Sigmoid colon (tissue), 7 donors: ENCODE measurements around the gene NXNL2. TPM values are rescaled to one million over a fixed set of nuclear protein-coding genes. Genes with fewer than 3 reads are reported as not detected.

Source experiments
- DNase-seq: peaks from one replicate; pipeline ENCODE4 v3.0.0-alpha.2; 2019
- H3K27ac ChIP-seq, 4 donors: fragments of 200-600 bp; sonication (generic); one replicate each; pipeline ENCODE4 v1.5.1; 2016 to 2019; ENCODE audit warnings: mild to moderate bottlenecking in 1 of 4
- H3K27me3 ChIP-seq, 3 donors: fragments of 200-600 bp; sonication (generic); one replicate each; pipeline ENCODE4 v1.5.1; 2019; ENCODE audit warnings: mild to moderate bottlenecking in 1 of 3
- H3K36me3 ChIP-seq, 4 donors: fragments of 200-600 bp; sonication (generic); one replicate each; pipeline ENCODE4 v1.5.1; 2016 to 2019
- H3K4me1 ChIP-seq, 4 donors: fragments of 200-600 bp; sonication (generic); one replicate each; pipeline ENCODE4 v1.5.1; 2017 to 2019
- H3K4me3 ChIP-seq, 4 donors: fragments of 200-600 bp; sonication (generic); one replicate each; pipeline ENCODE4 v1.5.1; 2017 to 2019; ENCODE audit warnings: mild to moderate bottlenecking in 2 of 4, moderate library complexity in 1 of 4
- H3K9me3 ChIP-seq, 4 donors: fragments of 200-600 bp in 3 of 4; sonication (generic) in 3 of 4; one replicate each; pipeline versions ENCODE4 v1.5.1 to v1.6.1; 2013 to 2019
- EP300 ChIP-seq, 4 donors: sonication (generic); formaldehyde crosslinking; IDR thresholded peaks; one replicate each; pipeline ENCODE4 v1.6.1; 2017; ENCODE audit warnings: antibody characterized with exemption in 4 of 4
- POLR2A ChIP-seq, 2 donors: fragments of 450-650 bp; IDR thresholded peaks; one replicate each; pipeline ENCODE4 v1.6.1; 2016; ENCODE audit warnings: antibody characterized with exemption in 2 of 2, mild to moderate bottlenecking in 2 of 2, moderate library complexity in 2 of 2
- POLR2AphosphoS5 ChIP-seq, 4 donors: sonication (generic); formaldehyde crosslinking; IDR thresholded peaks; one replicate each; pipeline ENCODE4 v1.6.1; 2017; ENCODE audit warnings: antibody characterized with exemption in 4 of 4
- WGBS, 2 donors: extraction: QIAGEN DNeasy Blood & Tissue Kit; methylation state at CpG; one replicate each; pipeline ENCODE4 v1.1.7; 2013; 5-methylcytosine and 5-hydroxymethylcytosine counted together
- intact Hi-C: fragments of 100-400 bp; cut with DNase I; formaldehyde crosslinking; loops from one replicate; pipeline ENCODE4 v1.15.1; 2023
- polyA plus RNA-seq, 3 donors: library from polyadenylated mRNA; stranded (reverse); fragments of 200-250 nt; gene quantifications; one replicate each; pipeline ENCODE4 v1.2.3, GENCODE V29; 2013
- total RNA-seq, 4 donors: library from RNA; depleted of rRNA; stranded (reverse); fragments of >200 nt; gene quantifications; one replicate each; pipeline ENCODE4 v1.1.0, GENCODE V29; 2016
- TF ChIP-seq, protein P1 (sequence below), 4 experiments: fragments of 450-650 bp in 3 of 4; fragments of 200-600 bp in 1 of 4; IDR thresholded peaks; one replicate each; pipeline ENCODE4 v1.5.1; 2016 to 2019; ENCODE audit warnings: antibody characterized with exemption in 4 of 4, mild to moderate bottlenecking in 3 of 4, moderate library complexity in 2 of 4
- donor health status: healthy with polysubstance abuse.
- donor health status: Bipolar disorder and iron deficiency.
- donor health status: healthy.

The NXNL2 gene
- total and polyA plus RNA-seq, 7 donors: 0.16 to 1.2 (median 0.54) TPM; not detected in 4

DNA sequence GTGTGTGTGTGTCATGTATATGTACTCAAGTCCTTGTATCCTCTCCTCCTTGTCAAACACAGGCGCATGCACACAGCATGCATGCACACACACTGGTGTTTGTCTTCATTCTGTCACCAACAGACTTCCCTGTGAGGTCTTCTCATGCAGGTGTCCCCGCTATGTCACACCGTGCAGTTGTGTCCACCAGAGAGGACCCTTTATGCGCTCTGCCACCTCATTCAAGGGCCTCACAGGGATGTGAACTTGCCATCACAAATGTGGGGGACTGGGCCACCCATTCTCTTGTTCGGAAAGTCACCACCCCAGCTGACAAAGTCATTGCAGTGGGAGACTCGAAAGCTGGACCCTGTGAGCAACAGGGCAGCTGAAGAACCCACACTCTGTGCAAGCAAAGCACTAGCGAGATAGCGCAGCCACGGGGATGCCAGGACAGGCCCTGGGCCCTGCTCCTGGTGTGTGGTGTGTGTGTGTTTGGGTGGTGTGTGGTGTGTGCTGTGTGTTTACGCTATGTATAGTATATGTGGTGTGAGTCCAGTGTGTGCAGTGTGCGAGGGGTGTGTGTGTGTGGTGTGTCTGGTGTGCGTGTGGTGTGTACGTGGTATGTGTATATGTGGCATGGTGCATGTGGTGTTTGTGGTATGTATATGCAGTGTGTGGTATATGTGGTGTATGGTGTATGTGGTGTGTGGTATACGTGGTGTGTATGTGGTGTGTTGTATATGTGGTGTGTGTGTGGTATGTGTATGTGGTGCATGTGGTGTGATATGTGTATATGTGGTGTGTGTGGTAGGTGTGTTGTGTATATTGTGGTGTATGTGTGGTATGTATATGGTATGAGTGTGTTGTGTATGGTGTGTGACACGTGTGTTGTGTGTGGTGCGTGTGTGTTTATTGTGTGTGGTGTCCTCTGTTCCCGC lies 30.9 kb upstream of the NXNL2 start:
- H3K36me3 ChIP-seq: no peaks in the 10 kb centered on the region
- H3K4me1 ChIP-seq: no peaks in the 10 kb centered on the region
- intact Hi-C loops: no loop called here
- H3K9me3 ChIP-seq: no peaks in the 10 kb centered on the region
- no peaks in the 10 kb centered on the region for H3K27me3 ChIP-seq
- no peak overlapping the region for H3K27ac ChIP-seq
- no peak for TF ChIP-seq POLR2A (IDR thresholded peaks at IDR 0.05)
- no peak for TF ChIP-seq EP300 (IDR thresholded peaks at IDR 0.05)
- TF ChIP-seq, protein P1, sequence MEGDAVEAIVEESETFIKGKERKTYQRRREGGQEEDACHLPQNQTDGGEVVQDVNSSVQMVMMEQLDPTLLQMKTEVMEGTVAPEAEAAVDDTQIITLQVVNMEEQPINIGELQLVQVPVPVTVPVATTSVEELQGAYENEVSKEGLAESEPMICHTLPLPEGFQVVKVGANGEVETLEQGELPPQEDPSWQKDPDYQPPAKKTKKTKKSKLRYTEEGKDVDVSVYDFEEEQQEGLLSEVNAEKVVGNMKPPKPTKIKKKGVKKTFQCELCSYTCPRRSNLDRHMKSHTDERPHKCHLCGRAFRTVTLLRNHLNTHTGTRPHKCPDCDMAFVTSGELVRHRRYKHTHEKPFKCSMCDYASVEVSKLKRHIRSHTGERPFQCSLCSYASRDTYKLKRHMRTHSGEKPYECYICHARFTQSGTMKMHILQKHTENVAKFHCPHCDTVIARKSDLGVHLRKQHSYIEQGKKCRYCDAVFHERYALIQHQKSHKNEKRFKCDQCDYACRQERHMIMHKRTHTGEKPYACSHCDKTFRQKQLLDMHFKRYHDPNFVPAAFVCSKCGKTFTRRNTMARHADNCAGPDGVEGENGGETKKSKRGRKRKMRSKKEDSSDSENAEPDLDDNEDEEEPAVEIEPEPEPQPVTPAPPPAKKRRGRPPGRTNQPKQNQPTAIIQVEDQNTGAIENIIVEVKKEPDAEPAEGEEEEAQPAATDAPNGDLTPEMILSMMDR (IDR thresholded peaks at IDR 0.05): no peak
- TF ChIP-seq POLR2AphosphoS5 (IDR thresholded peaks at IDR 0.05): no peak
- no peak for DNase-seq
- WGBS, 2 donors: 92 to 96% methylated on average over 17 of the region's 17 CpGs
- H3K4me3 ChIP-seq: no peak overlapping the region

DNA sequence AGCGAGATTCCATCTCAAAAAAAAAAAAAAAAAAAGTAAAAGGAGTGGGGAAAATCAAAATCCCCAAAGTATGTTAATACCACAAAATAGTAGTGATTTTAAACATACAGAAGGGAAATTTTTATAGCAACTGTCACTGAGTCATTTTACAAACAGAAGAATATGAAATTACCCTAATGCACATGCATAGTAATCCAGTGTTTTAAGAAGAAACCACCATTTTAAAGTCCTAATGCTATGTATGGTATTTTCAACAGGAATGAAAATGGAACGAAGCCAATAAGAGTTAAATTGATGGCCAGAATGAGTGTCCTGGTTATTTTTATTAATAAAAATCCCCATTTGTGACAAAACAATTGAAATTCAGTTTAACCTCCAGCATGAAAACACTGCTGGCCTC lies 26.7 kb upstream of the NXNL2 start:
- Histone ChIP-seq H3K27me3 (no peaks in the 10 kb centered on the region), H3K4me1 (no peaks in the 10 kb centered on the region), H3K9me3 (no peaks in the 10 kb centered on the region), H3K27ac (no peak overlapping the region), H3K4me3 (no peak overlapping the region), H3K36me3 (no peaks in the 10 kb centered on the region)
- intact Hi-C loops: no loop called here
- TF ChIP-seq EP300 (IDR thresholded peaks at IDR 0.05) (no peak), POLR2AphosphoS5 (IDR thresholded peaks at IDR 0.05) (no peak), POLR2A (IDR thresholded peaks at IDR 0.05) (no peak)
- TF ChIP-seq, protein P1 (IDR thresholded peaks at IDR 0.05): no peak
- WGBS, 2 donors: 78 to 90% methylated on average over 1 to 2 of the region's 2 CpGs
- DNase-seq: no peak

DNA sequence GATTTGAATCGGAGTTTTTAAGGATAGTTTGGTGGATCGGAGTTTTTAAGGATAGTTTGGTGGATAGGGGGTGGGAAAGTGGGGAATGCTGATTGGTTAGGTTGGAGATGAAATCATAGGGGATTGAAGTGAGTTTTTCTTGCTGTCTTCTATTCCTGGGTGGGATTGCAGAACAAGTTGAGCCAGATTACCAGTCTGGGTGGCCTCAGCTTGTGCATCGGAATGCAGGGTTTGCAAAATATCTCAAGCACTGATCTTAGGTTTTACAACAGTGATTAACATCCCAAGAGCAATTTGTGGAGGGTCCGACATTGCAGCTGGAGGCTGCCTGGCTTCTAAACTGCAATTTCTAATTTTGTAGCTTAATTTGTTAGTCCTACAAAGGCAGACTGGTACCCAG lies 23.1 kb upstream of the NXNL2 start:
- intact Hi-C loops: no loop called here
- H3K27ac ChIP-seq: no peak overlapping the region
- no peaks in the 10 kb centered on the region for H3K27me3 ChIP-seq
- no peaks in the 10 kb centered on the region for H3K9me3 ChIP-seq
- no peak for DNase-seq
- 79 to 83% methylated on average over 4 of the region's 4 CpGs for WGBS, 2 donors
- TF ChIP-seq POLR2A (IDR thresholded peaks at IDR 0.05): no peak
- TF ChIP-seq EP300 (IDR thresholded peaks at IDR 0.05): no peak
- TF ChIP-seq POLR2AphosphoS5 (IDR thresholded peaks at IDR 0.05): no peak
- TF ChIP-seq, protein P1 (IDR thresholded peaks at IDR 0.05): no peak
- H3K4me1 ChIP-seq: no peaks in the 10 kb centered on the region
- H3K36me3 ChIP-seq: no peaks in the 10 kb centered on the region
- H3K4me3 ChIP-seq: no peak overlapping the region

DNA sequence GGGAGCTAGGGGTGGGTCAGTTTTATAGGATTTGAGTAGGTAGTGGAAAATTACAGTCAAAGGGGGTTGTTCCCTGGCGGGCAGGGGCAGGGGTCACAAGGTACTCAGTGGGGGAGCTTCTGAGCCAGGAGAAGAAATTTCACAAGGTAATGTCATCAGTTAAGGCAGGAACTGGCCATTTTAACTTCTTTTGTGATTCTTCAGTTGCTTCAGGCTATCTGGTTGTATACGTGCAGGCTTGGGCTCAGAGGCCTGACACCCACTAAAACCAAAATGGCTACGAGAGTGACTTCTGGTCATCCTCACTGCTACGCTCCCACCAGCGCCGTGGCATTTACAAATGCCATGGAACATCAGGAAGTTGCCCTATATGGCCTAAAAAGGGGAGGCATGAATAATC lies 20.7 kb upstream of the NXNL2 start:
- H3K4me3 ChIP-seq: no peak overlapping the region
- H3K36me3 ChIP-seq: no peaks in the 10 kb centered on the region
- 96 to 97% methylated on average over 6 of the region's 6 CpGs for WGBS, 2 donors
- H3K9me3 ChIP-seq: no peaks in the 10 kb centered on the region
- intact Hi-C loops: no loop called here
- TF ChIP-seq, protein P1 (IDR thresholded peaks at IDR 0.05): no peak
- TF ChIP-seq POLR2AphosphoS5 (IDR thresholded peaks at IDR 0.05) (no peak), EP300 (IDR thresholded peaks at IDR 0.05) (no peak), POLR2A (IDR thresholded peaks at IDR 0.05) (no peak)
- H3K27me3 ChIP-seq: no peaks in the 10 kb centered on the region
- H3K4me1 ChIP-seq: no peaks in the 10 kb centered on the region
- DNase-seq: no peak
- no peak overlapping the region for H3K27ac ChIP-seq
